ENCODE results near the gene BRPF1.

BRPF1 gene

DNA sequence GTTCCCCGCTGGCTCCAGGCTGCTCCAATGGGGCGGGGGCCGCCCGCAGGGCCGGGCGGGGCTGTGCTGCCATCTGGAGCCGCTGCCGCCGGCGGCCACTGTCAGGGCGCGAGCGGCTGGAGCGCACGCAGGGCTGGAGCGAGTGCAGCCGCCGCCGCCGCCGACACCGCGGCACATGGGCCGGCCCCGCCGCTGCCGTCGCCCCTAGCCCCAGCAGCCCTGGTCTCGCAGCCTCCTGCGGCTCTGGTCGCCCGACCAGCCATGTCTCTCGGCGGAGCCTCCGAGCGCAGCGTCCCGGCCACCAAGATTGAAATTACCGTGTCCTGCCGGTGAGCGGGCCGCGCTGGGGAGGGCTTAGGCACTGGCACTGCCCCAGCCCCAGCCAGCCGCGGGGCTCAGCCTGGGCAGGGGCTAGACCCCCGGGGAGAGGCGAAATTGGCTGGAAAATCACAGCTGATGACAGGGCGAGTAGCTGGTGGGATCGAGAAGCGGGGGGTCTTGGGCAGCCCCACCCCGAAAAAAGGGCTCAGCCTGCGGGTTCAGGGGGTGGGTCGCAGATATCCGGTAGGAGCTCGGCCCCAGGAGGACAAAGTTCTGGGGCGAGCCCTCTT, 27.7 kb upstream of the BRPF1 start, which contains the start of gene CPNE9:
Gene CPNE9, plus strand, starts transcription at position 98 of the 611 bp plus-strand sequence. Its CDS starts 164 bp downstream, at position 262.
- DNase-seq = no peak

- peak; percentile 35 for DNase-seq
These were observed 26.9 kb upstream of the BRPF1 start for GRCh38 chr3:9704347-9705322.

DNA sequence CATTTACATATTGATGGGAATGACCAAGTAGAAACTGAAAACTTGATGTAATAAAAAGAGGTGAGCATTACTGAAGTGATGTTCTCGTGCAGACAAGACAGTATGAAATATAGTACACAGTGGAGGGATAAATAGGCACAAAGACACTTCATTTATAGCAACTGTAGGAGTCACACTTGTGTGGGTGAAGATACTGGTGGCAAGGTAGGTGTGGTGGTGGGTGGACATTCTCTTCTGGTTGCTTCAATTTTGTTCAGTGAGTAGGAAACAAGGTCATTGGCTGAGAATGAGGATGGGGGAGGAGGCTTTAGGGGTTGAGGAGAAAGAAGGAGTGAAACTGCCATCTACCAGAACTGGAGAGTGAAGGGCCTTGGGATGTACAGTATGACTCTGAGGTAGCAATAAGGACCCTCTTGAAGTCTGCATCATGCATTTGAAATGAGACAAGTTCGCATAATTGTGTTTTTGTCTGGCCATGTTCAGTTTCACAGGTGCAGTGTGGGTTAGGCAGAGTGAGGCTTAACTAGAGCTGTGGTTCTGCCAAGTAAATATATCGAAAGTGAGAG, 21.3 kb upstream of the BRPF1 start:
- no peak for DNase-seq

- no peak for DNase-seq
These were observed 19.1 kb upstream of the BRPF1 start for GRCh38 chr3:9712415-9712814.

DNA sequence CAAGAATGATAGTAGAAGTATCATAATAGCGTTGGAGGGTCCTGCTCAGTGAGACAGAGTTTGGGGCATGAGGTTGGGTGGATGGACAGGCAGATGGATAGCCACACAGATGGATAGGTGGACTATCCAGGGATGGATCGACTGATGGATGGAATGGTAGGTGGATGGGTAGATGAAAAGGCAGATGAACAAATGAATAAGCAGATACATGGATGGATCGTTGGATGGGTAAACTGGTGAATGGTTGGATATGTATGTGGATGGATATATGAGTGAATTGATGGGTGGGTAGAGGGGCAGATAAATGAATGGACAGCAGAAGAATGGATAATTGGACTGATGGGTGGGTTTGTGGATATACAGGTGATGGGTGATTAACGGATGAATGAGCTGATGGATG, 18.4 kb upstream of the BRPF1 start:
- no peak for DNase-seq

- DNase-seq = no peak
These were observed 16.4 kb upstream of the BRPF1 start for GRCh38 chr3:9715136-9715535.

DNA sequence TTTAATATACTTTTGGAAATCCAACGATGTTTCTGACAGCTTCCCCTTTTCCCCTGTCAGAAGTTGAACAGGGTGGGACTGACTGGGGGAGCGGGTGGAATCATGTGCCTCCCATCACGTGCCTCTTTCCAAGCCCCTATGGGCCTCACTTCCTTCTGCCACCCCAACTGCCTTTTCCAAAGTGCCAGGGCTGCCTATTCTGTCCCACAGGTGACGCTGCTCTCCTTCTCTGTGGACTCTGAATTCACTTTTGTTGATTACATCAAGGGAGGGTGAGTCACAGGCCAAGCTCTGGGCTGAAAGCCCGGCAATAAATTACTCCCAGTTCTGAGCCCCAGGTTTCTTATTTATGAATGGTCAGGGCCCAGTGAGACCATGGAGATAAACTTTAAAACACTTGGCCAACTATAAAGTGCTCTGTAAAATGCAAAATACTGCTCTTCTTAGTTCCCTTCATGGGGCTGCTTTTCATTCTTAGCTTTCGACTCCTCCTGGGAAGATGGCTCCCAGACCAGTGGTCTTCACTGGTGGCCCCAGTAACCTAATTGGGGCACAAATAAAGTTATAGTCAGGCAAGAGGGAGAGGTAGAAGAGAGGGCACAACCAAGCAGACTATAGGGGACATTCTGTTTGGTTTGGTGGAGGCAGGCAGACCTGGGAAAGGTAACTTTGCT, 15.6 kb upstream of the BRPF1 start:
- peak; percentile 86 for DNase-seq

GRCh38 chr3:9716801-9717555, 14.6 kb upstream of the BRPF1 start:
- no peak for DNase-seq

- DNase-seq = no peak
These were observed 14.0 kb upstream of the BRPF1 start for GRCh38 chr3:9717563-9717962.

- no peak for DNase-seq
These were observed 13.4 kb upstream of the BRPF1 start for GRCh38 chr3:9718118-9718517.

GRCh38 chr3:9721015-9721699, 10.4 kb upstream of the BRPF1 start:
- peak; percentile 20 for DNase-seq

- no peak for DNase-seq
These were observed 9.9 kb upstream of the BRPF1 start for GRCh38 chr3:9721700-9722060.

- DNase-seq = no peak
These were observed 5.6 kb upstream of the BRPF1 start for GRCh38 chr3:9725775-9726515.

GRCh38 chr3:9727041-9727595, 4.4 kb upstream of the BRPF1 start:
- DNase-seq = no peak

- no peak for DNase-seq
These were observed 3.8 kb upstream of the BRPF1 start for GRCh38 chr3:9727743-9728142.

DNA sequence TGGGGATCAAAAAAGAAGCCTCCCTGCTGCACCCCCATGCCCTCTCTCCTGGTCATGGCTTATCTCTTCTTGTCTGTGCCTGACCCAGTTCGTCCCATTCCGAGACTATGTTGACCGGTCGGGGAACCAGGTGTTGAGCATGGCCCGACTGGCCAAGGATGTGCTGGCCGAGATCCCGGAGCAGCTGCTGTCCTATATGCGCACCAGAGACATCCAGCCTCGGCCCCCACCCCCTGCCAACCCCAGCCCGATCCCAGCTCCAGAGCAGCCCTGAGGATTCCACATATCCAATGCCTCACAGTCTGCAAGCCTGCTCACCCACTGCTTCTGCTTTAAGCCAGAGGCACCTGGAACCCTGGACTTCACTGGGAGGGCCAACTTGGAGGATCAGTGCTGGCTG, 2.1 kb upstream of the BRPF1 start:
- no peak for DNase-seq

DNA sequence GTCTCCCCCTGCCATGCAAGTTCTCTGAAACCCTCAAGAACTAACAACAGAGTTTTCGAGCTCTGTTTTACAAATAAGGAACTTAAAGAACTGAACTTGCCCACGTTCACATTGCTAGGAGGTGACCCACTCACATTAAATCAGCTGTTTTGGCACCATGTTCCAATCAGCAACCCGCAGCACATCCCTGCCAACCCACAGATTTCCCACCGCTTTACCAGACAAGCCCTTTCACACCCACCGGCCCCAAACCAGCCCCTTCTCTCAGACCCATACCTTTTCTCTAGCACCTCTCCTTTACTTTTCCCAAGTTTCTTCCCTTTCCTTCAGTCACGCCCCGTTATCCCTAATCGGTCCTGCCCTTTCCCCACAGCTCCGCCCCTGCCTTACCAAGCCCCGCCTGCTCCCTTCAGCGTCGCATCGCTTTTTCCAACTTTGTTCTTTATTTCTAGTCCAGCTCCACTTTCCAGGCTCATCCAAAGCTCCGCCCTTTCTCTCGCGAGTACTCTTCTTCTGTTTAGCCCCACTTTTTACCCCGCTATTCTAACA, 804 bp upstream of the BRPF1 start:
- no peak for DNase-seq

DNA sequence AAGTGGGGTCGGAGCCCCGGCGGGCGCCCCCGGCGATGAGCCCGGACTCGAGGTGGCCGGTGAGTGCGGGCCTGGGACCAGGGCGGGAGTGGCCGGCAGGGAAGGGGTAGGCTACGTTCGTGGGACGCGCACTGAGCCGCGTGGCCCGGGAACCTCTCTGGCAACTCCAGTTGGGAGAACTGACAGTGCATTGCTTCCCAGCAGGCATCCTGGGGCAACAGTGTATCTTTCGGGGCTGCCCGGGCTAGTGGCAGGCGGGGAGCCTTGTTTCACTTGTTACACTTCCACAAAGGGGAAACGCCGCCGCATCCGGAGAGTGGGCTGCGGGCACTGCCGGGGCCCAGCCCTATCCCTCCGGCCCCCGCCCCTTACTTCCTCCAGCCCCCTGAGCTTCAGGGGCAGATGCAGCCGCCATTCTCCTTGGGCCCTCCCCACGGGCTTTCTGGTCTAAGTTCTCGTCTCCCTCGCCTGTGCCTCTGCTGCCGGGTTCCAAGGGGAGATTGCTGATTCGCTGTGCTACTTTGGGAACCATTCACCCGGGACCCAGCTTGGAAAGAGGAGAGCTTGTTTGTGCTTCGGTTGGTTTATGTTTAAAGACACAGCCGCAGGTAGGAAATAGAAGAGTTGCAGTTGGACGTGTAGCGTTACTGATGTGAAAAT, 675 bp downstream of the BRPF1 start:
- no peak for DNase-seq

GRCh38 chr3:9732740-9733115, 1.2 kb downstream of the BRPF1 start:
- DNase-seq = no peak

GRCh38 chr3:9736831-9737230, 5.3 kb downstream of the BRPF1 start:
- DNase-seq = no peak

Data from fibroblast of skin of scalp (primary cell).